Suprapubic skin (tissue), 4 donors: ENCODE measurements around the gene FOXJ3. TPM values are rescaled to one million over a fixed set of nuclear protein-coding genes. Genes with fewer than 3 reads are reported as not detected.

Experiments used
- DNase-seq, 2 donors: peaks; one replicate each; pipeline ENCODE4 v3.0.0-alpha.2; 2019; ENCODE audit warnings: low spot score in 2 of 2
- H3K27ac ChIP-seq: fragments of 200-600 bp; sonication (generic); one replicate; pipeline ENCODE4 v1.5.1; 2019
- H3K27me3 ChIP-seq: fragments of 200-600 bp; sonication (generic); one replicate; pipeline ENCODE4 v1.5.1; 2019
- H3K36me3 ChIP-seq: fragments of 200-600 bp; sonication (generic); one replicate; pipeline ENCODE4 v1.5.1; 2019
- H3K4me1 ChIP-seq: fragments of 200-600 bp; sonication (generic); one replicate; pipeline ENCODE4 v1.5.1; 2019
- H3K4me3 ChIP-seq: fragments of 200-600 bp; sonication (generic); one replicate; pipeline ENCODE4 v1.5.1; 2019; ENCODE audit warnings: mild to moderate bottlenecking
- H3K9me3 ChIP-seq: fragments of 200-600 bp; sonication (generic); one replicate; pipeline ENCODE4 v1.5.1; 2019
- EP300 ChIP-seq: sonication (generic); formaldehyde crosslinking; IDR thresholded peaks from one replicate; pipeline ENCODE4 v1.6.1; 2017; ENCODE audit warnings: antibody characterized with exemption
- POLR2A ChIP-seq, 2 donors: fragments of 450-650 bp; IDR thresholded peaks; one replicate each; pipeline ENCODE4 v1.6.1; 2017; ENCODE audit warnings: antibody characterized with exemption in 2 of 2, mild to moderate bottlenecking in 2 of 2, moderate library complexity in 2 of 2
- POLR2AphosphoS5 ChIP-seq, 3 donors: sonication (generic); formaldehyde crosslinking; IDR thresholded peaks; one replicate each; pipeline ENCODE4 v1.6.1; 2017; ENCODE audit warnings: antibody characterized with exemption in 3 of 3
- WGBS: methylation state at CpG from one replicate; pipeline ENCODE4 v1.1.5; 2018; 5-methylcytosine and 5-hydroxymethylcytosine counted together
- total RNA-seq, 4 donors: library from RNA; depleted of rRNA; stranded (reverse); fragments of >200 nt; gene quantifications; one replicate each; pipeline ENCODE4 v1.1.0, GENCODE V29; 2016
- TF ChIP-seq, protein P1 (sequence below), 2 donors: fragments of 200-600 bp in 1 of 2; fragments of 450-650 bp in 1 of 2; sonication (generic) in 1 of 2; IDR thresholded peaks; one replicate each; pipeline ENCODE4 v1.5.1; 2016 to 2019; ENCODE audit warnings: antibody characterized with exemption in 2 of 2, mild to moderate bottlenecking in 1 of 2, moderate library complexity in 1 of 2

FOXJ3 gene
- total RNA-seq, 4 donors from 2014 or later, result 37.0 to 71.0 (median 41.1) TPM

DNA sequence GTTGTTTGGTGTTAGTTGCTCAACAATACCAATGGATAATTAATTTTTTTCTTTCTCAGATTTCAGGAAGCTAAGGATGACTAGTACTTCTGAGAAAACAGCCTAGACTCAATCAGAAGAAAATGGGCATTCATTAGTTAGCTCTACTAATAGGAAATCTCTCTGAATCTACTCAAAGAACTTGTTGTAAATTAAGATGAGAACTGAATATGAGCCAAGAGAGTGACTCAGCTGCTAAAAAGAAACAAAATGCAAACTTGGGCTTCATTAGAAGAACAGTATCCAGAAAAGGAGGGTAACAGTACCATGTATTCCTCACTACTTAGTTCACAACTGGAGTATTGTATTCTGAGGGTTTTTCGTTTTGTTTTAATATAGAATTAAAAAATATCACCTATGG is 12.5 kb downstream of the FOXJ3 start:
- no peaks in the 10 kb centered on the region for H3K27me3 ChIP-seq
- peak overlapping the region; percentile 25 for H3K27ac ChIP-seq
- H3K9me3 ChIP-seq, result no peaks in the 10 kb centered on the region
- H3K4me3 ChIP-seq, result no peak overlapping the region
- no peak for TF ChIP-seq POLR2AphosphoS5 (IDR thresholded peaks at IDR 0.05)
- TF ChIP-seq EP300, result no peak
- no peak for TF ChIP-seq POLR2A (IDR thresholded peaks at IDR 0.05)
- TF ChIP-seq, protein P1, sequence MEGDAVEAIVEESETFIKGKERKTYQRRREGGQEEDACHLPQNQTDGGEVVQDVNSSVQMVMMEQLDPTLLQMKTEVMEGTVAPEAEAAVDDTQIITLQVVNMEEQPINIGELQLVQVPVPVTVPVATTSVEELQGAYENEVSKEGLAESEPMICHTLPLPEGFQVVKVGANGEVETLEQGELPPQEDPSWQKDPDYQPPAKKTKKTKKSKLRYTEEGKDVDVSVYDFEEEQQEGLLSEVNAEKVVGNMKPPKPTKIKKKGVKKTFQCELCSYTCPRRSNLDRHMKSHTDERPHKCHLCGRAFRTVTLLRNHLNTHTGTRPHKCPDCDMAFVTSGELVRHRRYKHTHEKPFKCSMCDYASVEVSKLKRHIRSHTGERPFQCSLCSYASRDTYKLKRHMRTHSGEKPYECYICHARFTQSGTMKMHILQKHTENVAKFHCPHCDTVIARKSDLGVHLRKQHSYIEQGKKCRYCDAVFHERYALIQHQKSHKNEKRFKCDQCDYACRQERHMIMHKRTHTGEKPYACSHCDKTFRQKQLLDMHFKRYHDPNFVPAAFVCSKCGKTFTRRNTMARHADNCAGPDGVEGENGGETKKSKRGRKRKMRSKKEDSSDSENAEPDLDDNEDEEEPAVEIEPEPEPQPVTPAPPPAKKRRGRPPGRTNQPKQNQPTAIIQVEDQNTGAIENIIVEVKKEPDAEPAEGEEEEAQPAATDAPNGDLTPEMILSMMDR (IDR thresholded peaks at IDR 0.05), result no peak
- peaks cover 54% of the 10 kb centered on the region for H3K4me1 ChIP-seq
- H3K36me3 ChIP-seq, result no peaks in the 10 kb centered on the region
- DNase-seq, result no peak
- 0% methylated on average over 1 of the region's 1 CpG for WGBS

DNA sequence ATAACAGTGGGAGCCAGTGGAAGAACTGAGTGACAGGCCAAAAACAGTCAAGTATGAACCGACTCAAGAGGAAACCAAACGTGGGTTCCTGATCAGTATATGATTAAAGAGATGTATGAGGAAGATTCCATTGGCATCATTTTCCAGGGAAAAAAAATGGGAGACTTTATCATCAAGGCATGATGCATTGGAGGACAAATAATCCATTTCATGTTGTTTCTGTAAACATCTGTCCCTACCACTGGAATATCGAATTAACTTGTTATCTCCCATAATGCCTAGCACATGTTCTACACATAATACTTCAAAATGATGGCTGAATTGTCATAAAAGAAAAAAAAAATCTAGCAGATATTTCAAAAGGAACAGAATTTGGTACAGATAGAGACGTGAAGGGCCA is 13.3 kb downstream of the FOXJ3 start:
- no peak for DNase-seq
- Histone ChIP-seq H3K27me3 (no peaks in the 10 kb centered on the region), H3K9me3 (no peaks in the 10 kb centered on the region), H3K4me3 (no peak overlapping the region), H3K4me1 (peaks cover 54% of the 10 kb centered on the region), H3K27ac (no peak overlapping the region), H3K36me3 (no peaks in the 10 kb centered on the region)
- WGBS, result 67% methylated on average over 4 of the region's 4 CpGs
- TF ChIP-seq, protein P1 (IDR thresholded peaks at IDR 0.05), result no peak
- TF ChIP-seq POLR2A (IDR thresholded peaks at IDR 0.05), result no peak
- no peak for TF ChIP-seq EP300
- TF ChIP-seq POLR2AphosphoS5 (IDR thresholded peaks at IDR 0.05), result no peak

DNA sequence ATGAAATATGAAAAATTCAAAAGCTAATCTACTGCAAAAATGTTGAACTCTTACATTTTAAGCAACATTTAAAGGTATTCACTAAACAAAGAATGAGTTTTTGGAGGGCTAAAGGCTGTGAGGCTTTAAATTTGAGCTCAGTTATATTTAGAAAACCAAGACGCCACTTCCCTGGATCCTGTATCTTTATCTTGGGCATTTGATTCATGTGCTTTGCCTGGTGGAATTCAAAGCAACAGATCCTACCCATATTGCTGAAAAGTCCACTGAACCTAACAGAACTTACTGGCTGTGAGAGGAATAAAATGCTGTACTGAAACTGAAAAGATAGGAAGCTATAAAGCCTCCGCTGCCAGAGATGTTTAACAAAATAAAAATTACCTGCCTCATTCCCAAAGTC is 14.3 kb downstream of the FOXJ3 start:
- Histone ChIP-seq H3K4me3 (no peak overlapping the region), H3K27me3 (no peaks in the 10 kb centered on the region), H3K36me3 (no peaks in the 10 kb centered on the region), H3K4me1 (peaks cover 54% of the 10 kb centered on the region), H3K9me3 (no peaks in the 10 kb centered on the region), H3K27ac (no peak overlapping the region)
- TF ChIP-seq POLR2AphosphoS5 (IDR thresholded peaks at IDR 0.05) (no peak), EP300 (no peak), POLR2A (IDR thresholded peaks at IDR 0.05) (no peak)
- TF ChIP-seq, protein P1 (IDR thresholded peaks at IDR 0.05), result no peak
- 82% methylated on average over 2 of the region's 2 CpGs for WGBS
- no peak for DNase-seq

DNA sequence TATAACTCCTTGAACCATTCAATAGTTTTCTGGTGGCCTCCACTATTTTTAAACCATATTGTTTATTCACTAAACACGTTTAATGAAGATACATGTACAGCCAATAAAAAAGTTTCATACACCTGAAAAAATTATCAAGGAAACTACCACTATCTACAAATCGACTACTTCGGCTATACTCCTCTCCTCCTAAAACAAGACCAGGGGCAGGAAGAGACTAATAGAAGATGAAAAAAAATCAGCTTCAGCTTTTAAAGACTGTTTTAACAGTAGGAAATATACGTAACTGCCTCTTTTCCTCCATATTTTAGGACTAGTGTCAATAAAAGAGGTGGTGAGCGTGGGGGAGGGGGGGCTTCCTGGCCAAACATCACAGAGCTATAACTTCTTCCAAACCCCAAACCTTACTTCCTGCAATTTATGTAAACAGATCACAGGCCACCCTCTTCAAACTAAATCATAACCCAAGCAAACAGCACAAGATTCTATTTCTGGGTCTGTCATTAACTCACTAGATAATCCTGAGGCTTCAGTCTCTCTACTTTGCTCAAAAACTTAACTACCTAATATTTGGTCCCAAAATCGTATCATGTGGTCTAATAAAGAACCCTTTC is 15.1 kb downstream of the FOXJ3 start:
- Histone ChIP-seq H3K4me1 (peaks cover 53% of the 10 kb centered on the region), H3K4me3 (no peak overlapping the region), H3K36me3 (no peaks in the 10 kb centered on the region), H3K27me3 (no peaks in the 10 kb centered on the region), H3K27ac (no peak overlapping the region), H3K9me3 (no peaks in the 10 kb centered on the region)
- 66% methylated on average over 6 of the region's 6 CpGs for WGBS
- DNase-seq, result no peak
- TF ChIP-seq EP300 (no peak), POLR2A (IDR thresholded peaks at IDR 0.05) (no peak), POLR2AphosphoS5 (IDR thresholded peaks at IDR 0.05) (no peak)
- TF ChIP-seq, protein P1 (IDR thresholded peaks at IDR 0.05), result no peak

DNA sequence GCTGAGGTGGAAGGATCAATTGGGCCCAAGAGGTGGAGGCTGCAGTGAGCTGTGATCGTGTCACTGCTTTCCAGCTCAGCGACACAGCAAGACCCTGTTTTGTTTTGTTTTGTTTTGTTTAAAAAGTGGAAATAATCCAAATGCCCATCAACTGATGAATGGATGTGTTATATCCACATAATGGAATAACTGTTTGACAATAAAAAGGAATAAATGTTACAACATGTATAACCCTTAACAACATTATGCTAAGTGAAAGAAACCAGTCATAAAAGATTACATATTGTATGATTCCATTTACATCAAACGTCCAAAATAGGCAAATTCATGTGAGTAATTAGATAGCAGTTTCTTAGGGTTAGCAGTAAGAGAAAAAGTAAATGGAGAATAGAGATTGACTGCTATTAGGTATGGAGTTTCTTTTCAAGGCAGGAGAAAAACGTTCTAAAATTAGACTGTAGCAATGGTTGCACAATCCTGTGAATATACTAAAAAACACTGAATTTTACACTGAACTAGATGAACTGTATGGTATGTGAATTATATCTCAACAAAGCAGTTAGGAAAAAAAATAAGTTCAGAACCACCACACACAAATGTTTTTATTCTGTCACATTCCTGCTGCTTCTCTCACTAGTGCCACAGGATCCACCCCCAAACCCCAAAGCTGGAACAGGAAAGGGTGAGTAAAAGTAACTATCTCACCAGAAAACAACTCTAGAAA is 15.7 kb downstream of the FOXJ3 start:
- 41% methylated on average over 4 of the region's 4 CpGs for WGBS
- peaks cover 52% of the 10 kb centered on the region for H3K4me1 ChIP-seq

More for the DNA sequence above, 15.7 kb downstream of the FOXJ3 start:
- TF ChIP-seq, protein P1 (IDR thresholded peaks at IDR 0.05), result no peak
- TF ChIP-seq EP300 (no peak), POLR2A (IDR thresholded peaks at IDR 0.05) (no peak), POLR2AphosphoS5 (IDR thresholded peaks at IDR 0.05) (no peak)
- no peak for DNase-seq
- Histone ChIP-seq H3K27me3 (no peaks in the 10 kb centered on the region), H3K27ac (no peak overlapping the region), H3K36me3 (no peaks in the 10 kb centered on the region), H3K9me3 (no peaks in the 10 kb centered on the region), H3K4me3 (no peak overlapping the region)
